H9 (cell line): ENCODE measurements around the gene CFAP45. TPM values are rescaled to one million over a fixed set of nuclear protein-coding genes. Genes with fewer than 3 reads are reported as not detected.
"Not testable (repeated sequence)": the region's sequence is repeated elsewhere in the genome, so short reads cannot be mapped to it uniquely, and the experiment has no call there.

ENCODE experiments used
- DNase-seq: peaks from one replicate; pipeline ENCODE4 v3.0.0-alpha.2; 2017
- H2AFZ ChIP-seq: one replicate; pipeline ENCODE4 v1.6.1; 2013; ENCODE audit warnings: mild to moderate bottlenecking, low read length, control low read depth, moderate library complexity
- H2AK5ac ChIP-seq: 2 replicates; pipeline ENCODE4 v1.6.1; 2013; ENCODE audit warnings: low read length, control low read depth, mixed read lengths; ENCODE audit not compliant: insufficient read length
- H2BK120ac ChIP-seq: one replicate; pipeline ENCODE4 v1.6.1; 2013; ENCODE audit warnings: low read depth, mild to moderate bottlenecking, low read length, control low read depth, inconsistent platforms; ENCODE audit not compliant: poor library complexity, severe bottlenecking
- H2BK12ac ChIP-seq: 2 replicates; pipeline ENCODE4 v1.6.1; 2013; ENCODE audit warnings: low read length, control low read depth, mixed read lengths, low read depth; ENCODE audit not compliant: insufficient read length
- H2BK15ac ChIP-seq: 2 replicates; pipeline ENCODE4 v1.6.1; 2013; ENCODE audit warnings: low read depth, low read length, control low read depth
- H2BK20ac ChIP-seq: one replicate; pipeline ENCODE4 v1.6.1; 2013; ENCODE audit warnings: low read depth, mild to moderate bottlenecking, low read length, control low read depth, inconsistent platforms; ENCODE audit not compliant: poor library complexity, severe bottlenecking
- H2BK5ac ChIP-seq: 2 replicates; pipeline ENCODE4 v1.6.1; 2013; ENCODE audit warnings: low read length, control low read depth, mixed read lengths; ENCODE audit not compliant: insufficient read length
- H3K14ac ChIP-seq: 2 replicates; pipeline ENCODE4 v1.6.1; 2013; ENCODE audit warnings: low read length, control low read depth; ENCODE audit not compliant: insufficient read depth
- H3K18ac ChIP-seq: 2 replicates; pipeline ENCODE4 v1.6.1; 2013; ENCODE audit warnings: low read depth, mild to moderate bottlenecking, mixed read lengths, low read length, control low read depth; ENCODE audit not compliant: insufficient read length
- H3K23ac ChIP-seq: 2 replicates; pipeline ENCODE4 v1.6.1; 2013; ENCODE audit warnings: low read length, control low read depth, mixed read lengths, low read depth; ENCODE audit not compliant: insufficient read length
- H3K23me2 ChIP-seq: 2 replicates; pipeline ENCODE4 v1.6.1; 2013; ENCODE audit warnings: low read depth, mild to moderate bottlenecking, mixed read lengths, low read length, control low read depth; ENCODE audit not compliant: insufficient read length, poor library complexity, severe bottlenecking
- H3K27ac ChIP-seq: 2 replicates; pipeline ENCODE4 v1.5.1; 2013; ENCODE audit warnings: low read length, control low read depth, mixed read lengths, low read depth; ENCODE audit not compliant: insufficient read length
- H3K27me3 ChIP-seq: 2 replicates; pipeline ENCODE4 v1.6.1; 2013; ENCODE audit warnings: low read length, control low read depth, inconsistent platforms; ENCODE audit not compliant: insufficient read depth
- H3K4ac ChIP-seq: 2 replicates; pipeline ENCODE4 v1.6.1; 2013; ENCODE audit warnings: low read depth, mild to moderate bottlenecking, control low read depth, inconsistent platforms, low read length, moderate library complexity
- H3K4me1 ChIP-seq: 2 replicates; pipeline ENCODE4 v1.6.1; 2013; ENCODE audit warnings: low read length, control low read depth, inconsistent platforms; ENCODE audit not compliant: insufficient read depth
- H3K4me2 ChIP-seq: 2 replicates; pipeline ENCODE4 v1.6.1; 2013; ENCODE audit warnings: low read length, control low read depth, mixed read lengths; ENCODE audit not compliant: insufficient read length, insufficient read depth
- H3K56ac ChIP-seq: 2 replicates; pipeline ENCODE4 v1.6.1; 2013; ENCODE audit warnings: low read depth, mild to moderate bottlenecking, mixed read lengths, low read length, control low read depth; ENCODE audit not compliant: insufficient read length
- H3K79me1 ChIP-seq: 2 replicates; pipeline ENCODE4 v1.6.1; 2013; ENCODE audit warnings: low read depth, mild to moderate bottlenecking, moderate library complexity, low read length, control low read depth, inconsistent platforms; ENCODE audit not compliant: insufficient read depth, poor library complexity, severe bottlenecking
- H3K79me2 ChIP-seq: 2 replicates; pipeline ENCODE4 v1.6.1; 2013; ENCODE audit warnings: low read length, control low read depth, inconsistent platforms; ENCODE audit not compliant: insufficient read depth
- H3K9ac ChIP-seq: 2 replicates; pipeline ENCODE4 v1.6.1; 2013; ENCODE audit warnings: low read length, control low read depth, mixed read lengths; ENCODE audit not compliant: insufficient read length; ENCODE audit errors: extremely low read depth
- H3K9me3 ChIP-seq: one replicate; pipeline ENCODE4 v1.6.1; 2013; ENCODE audit warnings: low read depth, low read length, inconsistent platforms; ENCODE audit not compliant: control insufficient read depth
- H3T11ph ChIP-seq: one replicate; pipeline ENCODE4 v1.6.1; 2013; ENCODE audit warnings: mild to moderate bottlenecking, low read length, control low read depth, inconsistent platforms
- H4K20me1 ChIP-seq: one replicate; pipeline ENCODE4 v1.6.1; 2013; ENCODE audit not compliant: control insufficient read depth, insufficient read length, insufficient read depth
- H4K5ac ChIP-seq: 2 replicates; pipeline ENCODE4 v1.6.1; 2013; ENCODE audit warnings: low read depth, mild to moderate bottlenecking, mixed read lengths, low read length, control low read depth; ENCODE audit not compliant: insufficient read length
- H4K8ac ChIP-seq: replicated peaks from 2 replicates; pipeline ENCODE4 v1.6.1; 2013; ENCODE audit warnings: low read length, control low read depth, mixed read lengths, low read depth; ENCODE audit not compliant: insufficient read length
- H4K91ac ChIP-seq: 2 replicates; pipeline ENCODE4 v1.6.1; 2013; ENCODE audit warnings: low read depth, mild to moderate bottlenecking, moderate library complexity, mixed read lengths, low read length, control low read depth; ENCODE audit not compliant: insufficient read length
- H3K27ac Mint-ChIP-seq, 3 experiments: 2 replicates in 2 of 3; 3 replicates in 1 of 3; pipeline ENCODE4 v1.8.0; 2020 to 2021; ENCODE audit warnings: mixed read lengths in 3 of 3, mild to moderate bottlenecking in 1 of 3, moderate library complexity in 1 of 3
- H3K27me3 Mint-ChIP-seq: 2 replicates; pipeline ENCODE4 v1.8.0; 2021; ENCODE audit warnings: low read depth, mild to moderate bottlenecking, moderate library complexity, mixed read lengths
- H3K36me3 Mint-ChIP-seq, 3 experiments: 2 replicates in 2 of 3; 3 replicates in 1 of 3; pipeline ENCODE4 v1.8.0; 2020 to 2021; ENCODE audit warnings: low read depth in 3 of 3, mixed read lengths in 3 of 3; ENCODE audit not compliant: insufficient read depth in 1 of 3
- H3K4me1 Mint-ChIP-seq, 2 experiments: 2 replicates each; pipeline ENCODE4 v1.8.0; 2020; ENCODE audit warnings: mixed read lengths in 2 of 2
- H3K4me3 Mint-ChIP-seq, 2 experiments: 2 replicates in 1 of 2; 3 replicates in 1 of 2; pipeline ENCODE4 v1.8.0; 2020 to 2021; ENCODE audit warnings: mild to moderate bottlenecking in 2 of 2, mixed read lengths in 2 of 2, moderate library complexity in 1 of 2
- H3K9me3 Mint-ChIP-seq, 2 experiments: 2 replicates in 1 of 2; 3 replicates in 1 of 2; pipeline ENCODE4 v1.8.0; 2020; ENCODE audit warnings: mild to moderate bottlenecking in 2 of 2, mixed read lengths in 2 of 2, moderate library complexity in 1 of 2
- WGBS: extraction: QIAGEN DNeasy Blood & Tissue Kit; methylation state at CpG from one replicate; pipeline ENCODE4 v1.1.7; 2013; ENCODE audit warnings: missing lambda C conversion rate, low lambda C conversion rate, mixed read lengths; ENCODE audit not compliant: insufficient read length; ENCODE audit errors: extremely low coverage; 5-methylcytosine and 5-hydroxymethylcytosine counted together
- total RNA-seq: library from RNA; stranded (reverse); gene quantifications from 2 replicates; pipeline ENCODE4 v1.2.1, GENCODE V29; 2021
- TF ChIP-seq, protein P1 (sequence below): fragments of 200-600 bp; sonication (generic); conservative IDR thresholded peaks from 3 replicates; pipeline ENCODE4 v1.8.0; 2021; ENCODE audit warnings: antibody characterized with exemption, mild to moderate bottlenecking

Gene CFAP45
- total RNA-seq, 1 experiment from 2014 or later, result 0.85 TPM

DNA sequence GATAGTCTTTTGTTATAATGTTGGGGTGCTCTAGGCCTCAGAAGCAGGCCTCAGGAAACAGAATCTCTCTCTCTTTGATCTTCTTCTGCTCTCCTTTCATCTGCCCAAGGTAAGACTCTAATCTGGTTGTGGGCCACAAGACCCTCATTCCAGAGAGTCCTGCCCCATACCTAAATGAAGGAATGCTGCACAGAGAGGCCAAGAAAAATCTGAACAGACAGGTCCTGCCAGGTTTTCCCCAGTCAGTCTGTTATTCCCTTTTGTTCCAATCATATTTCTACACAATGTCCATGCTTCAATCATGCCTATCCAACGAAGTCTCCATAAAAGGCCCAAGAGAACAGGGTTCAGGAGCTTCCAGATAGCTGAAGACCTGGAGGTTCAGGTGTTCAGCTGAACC lies 7.0 kb upstream of the CFAP45 start:
- Histone ChIP-seq H3K18ac (no peak overlapping the region), H3K27ac (no peak overlapping the region), H3K79me2 (no peaks in the 10 kb centered on the region), H4K5ac (no peak overlapping the region), H2BK15ac (no peak overlapping the region), H3K27me3 (no peaks in the 10 kb centered on the region), H2BK120ac (no peak overlapping the region), H3K4me1 (peaks cover 14% of the 10 kb centered on the region; the same call in 1 of the 2 replicates), H2AK5ac (no peak overlapping the region), H3K23me2 (no peaks in the 10 kb centered on the region), H4K8ac (no peak overlapping the region), H2BK12ac (no peak overlapping the region), H3K79me1 (no peaks in the 10 kb centered on the region), H3T11ph (no peak overlapping the region), H2AFZ (no peak overlapping the region), H3K23ac (no peak overlapping the region), H4K20me1 (no peaks in the 10 kb centered on the region), H3K56ac (no peak overlapping the region), H3K9me3 (no peaks in the 10 kb centered on the region), H4K91ac (no peak overlapping the region), H3K4ac (no peak overlapping the region), H2BK20ac (no peak overlapping the region), H2BK5ac (no peak overlapping the region), H3K4me2 (no peak overlapping the region), H3K14ac (no peak overlapping the region), H3K9ac (no peak overlapping the region)
- Mint-ChIP-seq H3K9me3 (peaks cover 8% of the 10 kb centered on the region in 2 experiments; a peak in 4 of 5 replicates), H3K27me3 (peaks cover 5% of the 10 kb centered on the region; the same call in 1 of the 2 replicates), H3K27ac (no peak overlapping the region), H3K36me3 (peaks cover 0 to 6% (median 0%) of the 10 kb centered on the region in 3 experiments; a peak in 3 of 7 replicates), H3K4me3 (no peak overlapping the region), H3K4me1 (peaks cover 24 to 27% of the 10 kb centered on the region in 2 experiments)
- TF ChIP-seq, protein P1, sequence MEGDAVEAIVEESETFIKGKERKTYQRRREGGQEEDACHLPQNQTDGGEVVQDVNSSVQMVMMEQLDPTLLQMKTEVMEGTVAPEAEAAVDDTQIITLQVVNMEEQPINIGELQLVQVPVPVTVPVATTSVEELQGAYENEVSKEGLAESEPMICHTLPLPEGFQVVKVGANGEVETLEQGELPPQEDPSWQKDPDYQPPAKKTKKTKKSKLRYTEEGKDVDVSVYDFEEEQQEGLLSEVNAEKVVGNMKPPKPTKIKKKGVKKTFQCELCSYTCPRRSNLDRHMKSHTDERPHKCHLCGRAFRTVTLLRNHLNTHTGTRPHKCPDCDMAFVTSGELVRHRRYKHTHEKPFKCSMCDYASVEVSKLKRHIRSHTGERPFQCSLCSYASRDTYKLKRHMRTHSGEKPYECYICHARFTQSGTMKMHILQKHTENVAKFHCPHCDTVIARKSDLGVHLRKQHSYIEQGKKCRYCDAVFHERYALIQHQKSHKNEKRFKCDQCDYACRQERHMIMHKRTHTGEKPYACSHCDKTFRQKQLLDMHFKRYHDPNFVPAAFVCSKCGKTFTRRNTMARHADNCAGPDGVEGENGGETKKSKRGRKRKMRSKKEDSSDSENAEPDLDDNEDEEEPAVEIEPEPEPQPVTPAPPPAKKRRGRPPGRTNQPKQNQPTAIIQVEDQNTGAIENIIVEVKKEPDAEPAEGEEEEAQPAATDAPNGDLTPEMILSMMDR, result no peak
- DNase-seq, result no peak
- WGBS, result no CpG with 5 or more reads among the region's 1 CpG

DNA sequence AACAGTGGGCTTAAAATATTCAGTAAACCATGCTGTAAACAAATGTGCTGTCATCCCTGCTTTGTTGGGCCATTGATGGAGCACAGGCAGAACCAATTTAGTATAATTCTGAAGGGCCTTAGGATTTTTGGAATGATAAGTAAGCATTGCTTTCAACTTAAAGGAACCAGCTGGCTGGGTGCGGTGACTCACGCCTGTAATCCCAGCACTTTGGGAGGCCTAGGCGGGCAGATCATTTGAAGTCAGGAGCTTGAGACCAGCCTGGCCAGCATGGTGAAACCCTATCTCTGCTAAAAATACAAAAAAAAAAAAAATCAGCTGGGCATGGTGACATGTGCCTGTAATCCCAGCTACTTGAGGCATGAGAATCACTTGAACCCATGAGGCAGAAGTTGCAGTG lies 4.1 kb upstream of the CFAP45 start:
- not testable (repeated sequence) for H3K9me3 ChIP-seq, H2AK5ac ChIP-seq, H3K23me2 ChIP-seq, H3T11ph ChIP-seq, H4K91ac ChIP-seq, H3K36me3 Mint-ChIP-seq, H3K27ac Mint-ChIP-seq, H3K4me1 ChIP-seq, H4K20me1 ChIP-seq, H2AFZ ChIP-seq, H2BK12ac ChIP-seq, H3K23ac ChIP-seq, H3K4me3 Mint-ChIP-seq, H3K14ac ChIP-seq, H3K18ac ChIP-seq, H2BK15ac ChIP-seq, H3K9me3 Mint-ChIP-seq, H3K79me1 ChIP-seq, H2BK120ac ChIP-seq, H2BK5ac ChIP-seq, H3K27ac ChIP-seq, H4K8ac ChIP-seq, H3K27me3 ChIP-seq, H3K4me2 ChIP-seq, H4K5ac ChIP-seq, H3K56ac ChIP-seq, H3K9ac ChIP-seq, H2BK20ac ChIP-seq, H3K79me2 ChIP-seq, DNase-seq, H3K4ac ChIP-seq
- peaks cover 21 to 23% of the 10 kb centered on the region in 2 experiments for H3K4me1 Mint-ChIP-seq
- WGBS, result no CpG with 5 or more reads among the region's 3 CpGs
- peaks cover 22% of the 10 kb centered on the region for H3K27me3 Mint-ChIP-seq
